Endodermal cell (in vitro differentiated cells): ENCODE measurements around the gene SEC16A. TPM values are rescaled to one million over a fixed set of nuclear protein-coding genes. Genes with fewer than 3 reads are reported as not detected.

ENCODE experiments used
- DNase-seq: peaks from one replicate; pipeline ENCODE4 v3.0.0-alpha.2; 2017
- H3K27ac ChIP-seq: 2 replicates; pipeline ENCODE4 v1.5.1; 2013; ENCODE audit warnings: mild to moderate bottlenecking, low read depth, low read length, moderate library complexity
- H3K27me3 ChIP-seq: 2 replicates; pipeline ENCODE4 v1.6.1; 2013; ENCODE audit warnings: mild to moderate bottlenecking, low read length, moderate library complexity; ENCODE audit not compliant: insufficient read depth, control insufficient read depth, poor library complexity, severe bottlenecking
- H3K36me3 ChIP-seq: 2 replicates; pipeline ENCODE4 v1.7.0; 2013; ENCODE audit warnings: mild to moderate bottlenecking, low read length, moderate library complexity; ENCODE audit not compliant: control insufficient read depth, insufficient read depth
- H3K4me1 ChIP-seq: one replicate; pipeline ENCODE4 v1.7.0; 2013; ENCODE audit warnings: low read length; ENCODE audit not compliant: control insufficient read depth, insufficient read depth
- H3K4me3 ChIP-seq: 2 replicates; pipeline ENCODE4 v1.5.1; 2013; ENCODE audit warnings: mild to moderate bottlenecking, low read length, moderate library complexity
- H3K9ac ChIP-seq: 2 replicates; pipeline ENCODE4 v1.6.1; 2013; ENCODE audit warnings: mild to moderate bottlenecking, low read length, moderate library complexity; ENCODE audit not compliant: poor library complexity, severe bottlenecking; ENCODE audit errors: extremely low read depth
- H3K9me3 ChIP-seq: 2 replicates; pipeline ENCODE4 v1.6.1; 2013; ENCODE audit warnings: mild to moderate bottlenecking, low read length, moderate library complexity; ENCODE audit not compliant: control insufficient read depth
- H3K27ac Mint-ChIP-seq: 2 replicates; pipeline ENCODE4 v1.8.0; 2020; ENCODE audit warnings: mixed read lengths
- H3K27me3 Mint-ChIP-seq: 2 replicates; pipeline ENCODE4 v1.8.0; 2021; ENCODE audit warnings: mild to moderate bottlenecking, mixed read lengths; ENCODE audit not compliant: insufficient read depth
- H3K36me3 Mint-ChIP-seq: 2 replicates; pipeline ENCODE4 v1.8.0; 2020; ENCODE audit warnings: low read depth, mixed read lengths
- H3K4me1 Mint-ChIP-seq: 2 replicates; pipeline ENCODE4 v1.8.0; 2020; ENCODE audit warnings: mixed read lengths
- H3K4me3 Mint-ChIP-seq: 2 replicates; pipeline ENCODE4 v1.8.0; 2020; ENCODE audit warnings: mild to moderate bottlenecking, moderate library complexity, mixed read lengths
- H3K9me3 Mint-ChIP-seq: 2 replicates; pipeline ENCODE4 v1.8.0; 2020; ENCODE audit warnings: mild to moderate bottlenecking, mixed read lengths
- WGBS, 2 experiments: methylation state at CpG; one replicate each; pipeline versions ENCODE4 v1.1.5 to v1.1.7; 2013; ENCODE audit warnings: missing lambda C conversion rate in 2 of 2, mixed read lengths in 1 of 2; ENCODE audit not compliant: insufficient coverage in 1 of 2, insufficient read length in 1 of 2; 5-methylcytosine and 5-hydroxymethylcytosine counted together
- total RNA-seq, 2 donors: library from RNA; stranded (reverse); fragmentation: NEBNext Ultra II Directional in 1 of 2; extraction: Animal tissue kit (Norgen Biotek cat#: 25700) in 1 of 2; gene quantifications; 2 replicates in 1 of 2; 3 replicates in 1 of 2; pipeline ENCODE4 v1.2.1, GENCODE V29; 2021
- TF ChIP-seq, protein P1 (sequence below): fragments of 200-600 bp; sonication (generic); conservative IDR thresholded peaks from 2 replicates; pipeline ENCODE4 v1.5.0; 2021; ENCODE audit warnings: antibody characterized with exemption, mild to moderate bottlenecking

SEC16A gene
- total RNA-seq, 2 donors from 2014 or later, result 54.6 to 60.7 TPM

DNA sequence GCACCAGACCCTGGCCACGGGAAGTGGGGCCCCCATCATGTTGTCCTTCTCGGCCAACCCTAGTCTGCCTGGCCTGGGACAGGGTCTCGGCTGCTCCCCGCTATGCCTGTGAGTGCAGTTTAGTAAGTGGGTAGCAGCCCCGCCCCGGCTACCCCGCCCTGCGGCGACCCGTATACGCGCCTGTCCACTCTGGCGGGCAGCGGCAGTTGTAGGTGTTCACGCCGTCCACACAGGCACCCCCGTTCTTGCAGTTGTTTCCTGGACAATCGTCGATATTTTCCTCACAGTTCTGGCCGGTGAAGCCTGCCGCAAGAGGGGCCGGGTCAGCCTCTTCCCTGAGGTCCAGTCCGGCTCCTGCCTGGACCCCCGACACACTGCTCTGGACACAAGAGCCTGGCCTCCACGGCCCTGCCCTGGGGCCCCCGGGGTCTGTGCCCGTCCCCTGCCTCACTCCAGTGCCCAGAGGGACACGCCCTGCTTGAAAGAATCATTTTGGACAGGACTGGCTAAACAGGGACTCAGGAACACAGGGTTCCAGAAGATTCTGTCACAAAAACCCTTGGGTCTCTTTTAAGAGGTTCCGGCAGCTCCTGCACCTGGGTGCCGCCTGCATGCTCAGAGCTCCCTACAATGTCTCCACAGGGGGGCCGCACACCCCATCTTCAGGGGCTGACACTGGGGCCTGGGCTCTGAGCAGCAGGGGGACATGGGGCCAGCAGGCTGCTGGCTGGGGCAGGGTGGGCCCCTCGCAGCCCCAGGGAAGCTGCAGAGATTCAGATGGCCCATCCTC, 36.6 kb upstream of the SEC16A start:
- no peaks in the 10 kb centered on the region for H3K9me3 ChIP-seq
- DNase-seq, result no peak
- no peaks in the 10 kb centered on the region for H3K9me3 Mint-ChIP-seq
- H3K27ac Mint-ChIP-seq, result no peak overlapping the region
- peaks cover 2% of the 10 kb centered on the region for H3K36me3 Mint-ChIP-seq
- H3K27me3 ChIP-seq, result no peaks in the 10 kb centered on the region
- TF ChIP-seq, protein P1, sequence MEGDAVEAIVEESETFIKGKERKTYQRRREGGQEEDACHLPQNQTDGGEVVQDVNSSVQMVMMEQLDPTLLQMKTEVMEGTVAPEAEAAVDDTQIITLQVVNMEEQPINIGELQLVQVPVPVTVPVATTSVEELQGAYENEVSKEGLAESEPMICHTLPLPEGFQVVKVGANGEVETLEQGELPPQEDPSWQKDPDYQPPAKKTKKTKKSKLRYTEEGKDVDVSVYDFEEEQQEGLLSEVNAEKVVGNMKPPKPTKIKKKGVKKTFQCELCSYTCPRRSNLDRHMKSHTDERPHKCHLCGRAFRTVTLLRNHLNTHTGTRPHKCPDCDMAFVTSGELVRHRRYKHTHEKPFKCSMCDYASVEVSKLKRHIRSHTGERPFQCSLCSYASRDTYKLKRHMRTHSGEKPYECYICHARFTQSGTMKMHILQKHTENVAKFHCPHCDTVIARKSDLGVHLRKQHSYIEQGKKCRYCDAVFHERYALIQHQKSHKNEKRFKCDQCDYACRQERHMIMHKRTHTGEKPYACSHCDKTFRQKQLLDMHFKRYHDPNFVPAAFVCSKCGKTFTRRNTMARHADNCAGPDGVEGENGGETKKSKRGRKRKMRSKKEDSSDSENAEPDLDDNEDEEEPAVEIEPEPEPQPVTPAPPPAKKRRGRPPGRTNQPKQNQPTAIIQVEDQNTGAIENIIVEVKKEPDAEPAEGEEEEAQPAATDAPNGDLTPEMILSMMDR, result no peak
- no peaks in the 10 kb centered on the region for H3K36me3 ChIP-seq
- H3K9ac ChIP-seq, result no peak overlapping the region
- no peaks in the 10 kb centered on the region for H3K4me1 Mint-ChIP-seq
- no peak overlapping the region for H3K27ac ChIP-seq
- H3K4me1 ChIP-seq, result no peaks in the 10 kb centered on the region
- 93 to 98% methylated on average over 24 to 32 of the region's 32 CpGs for WGBS, 2 experiments
- no peak overlapping the region for H3K4me3 ChIP-seq
- H3K4me3 Mint-ChIP-seq, result no peak overlapping the region
- no peaks in the 10 kb centered on the region for H3K27me3 Mint-ChIP-seq

DNA sequence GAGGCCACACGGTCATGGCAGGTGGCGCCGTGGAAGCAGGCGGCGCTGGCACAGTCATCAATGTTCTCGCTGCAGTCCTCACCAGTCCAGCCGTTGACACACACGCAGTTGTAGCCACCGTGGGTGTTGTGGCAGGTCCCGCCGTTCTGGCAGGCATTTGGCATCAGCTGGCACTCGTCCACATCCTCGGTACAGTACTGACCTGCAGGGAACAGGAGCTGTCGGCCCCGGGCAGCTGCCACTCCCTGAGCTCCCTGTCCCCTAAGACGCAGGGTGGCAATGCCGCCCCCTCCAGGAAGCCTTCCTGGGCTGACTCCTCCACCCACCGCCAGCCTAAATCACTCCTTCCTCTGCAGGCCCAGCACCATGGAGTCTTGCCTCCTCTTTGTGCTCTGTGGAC, 35.8 kb upstream of the SEC16A start:
- Histone ChIP-seq H3K27me3 (no peaks in the 10 kb centered on the region), H3K4me3 (no peak overlapping the region), H3K9me3 (no peaks in the 10 kb centered on the region), H3K4me1 (no peaks in the 10 kb centered on the region), H3K27ac (no peak overlapping the region), H3K9ac (no peak overlapping the region), H3K36me3 (no peaks in the 10 kb centered on the region)
- WGBS, 2 experiments, result 93 to 97% methylated on average over 17 to 18 of the region's 18 CpGs
- H3K27ac Mint-ChIP-seq, result no peak overlapping the region
- no peak for DNase-seq
- no peak overlapping the region for H3K4me3 Mint-ChIP-seq
- no peaks in the 10 kb centered on the region for H3K9me3 Mint-ChIP-seq
- TF ChIP-seq, protein P1, result no peak
- H3K4me1 Mint-ChIP-seq, result no peaks in the 10 kb centered on the region
- peaks cover 2% of the 10 kb centered on the region for H3K36me3 Mint-ChIP-seq
- no peaks in the 10 kb centered on the region for H3K27me3 Mint-ChIP-seq

DNA sequence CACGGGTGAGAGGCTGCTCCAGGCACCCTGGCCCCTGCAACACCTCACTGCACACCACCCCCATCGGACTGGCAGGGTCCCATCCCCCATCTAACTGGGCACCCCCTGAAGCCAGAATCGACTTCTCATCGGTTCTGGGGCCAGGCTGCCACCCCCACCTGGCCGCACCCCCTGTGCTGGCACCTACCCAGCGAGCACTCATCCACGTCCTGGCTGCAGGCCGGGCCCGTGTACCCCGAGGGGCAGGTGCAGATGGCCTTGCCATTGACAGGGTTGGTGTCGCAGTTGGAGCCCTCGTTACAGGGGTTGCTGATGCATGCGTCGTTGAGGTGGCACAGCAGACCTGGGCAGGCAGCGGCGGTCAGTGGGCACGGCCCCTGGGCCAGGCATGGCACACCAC, 35.1 kb upstream of the SEC16A start:
- 95 to 100% methylated on average over 6 to 17 of the region's 17 CpGs for WGBS, 2 experiments
- H3K9me3 ChIP-seq, result no peaks in the 10 kb centered on the region
- no peak overlapping the region for H3K4me3 ChIP-seq
- no peaks in the 10 kb centered on the region for H3K27me3 ChIP-seq
- DNase-seq, result no peak
- H3K9ac ChIP-seq, result no peak overlapping the region
- no peak overlapping the region for H3K27ac ChIP-seq
- peaks cover 5% of the 10 kb centered on the region for H3K36me3 Mint-ChIP-seq
- no peaks in the 10 kb centered on the region for H3K4me1 Mint-ChIP-seq
- peaks cover 4% of the 10 kb centered on the region for H3K36me3 ChIP-seq
- H3K9me3 Mint-ChIP-seq, result no peaks in the 10 kb centered on the region
- H3K4me1 ChIP-seq, result no peaks in the 10 kb centered on the region
- TF ChIP-seq, protein P1, result no peak
- no peaks in the 10 kb centered on the region for H3K27me3 Mint-ChIP-seq
- H3K4me3 Mint-ChIP-seq, result no peak overlapping the region
- H3K27ac Mint-ChIP-seq, result no peak overlapping the region
